Liver (tissue), 9 donors: ENCODE measurements around the gene SLMAP. TPM values are rescaled to one million over a fixed set of nuclear protein-coding genes. Genes with fewer than 3 reads are reported as not detected.

Experiments
- DNase-seq: peaks from one replicate; pipeline ENCODE4 v3.0.0-alpha.2; 2017; ENCODE audit warnings: low spot score
- H3K27ac ChIP-seq, 2 donors: one replicate each; pipeline ENCODE4 v1.7.0; 2013; ENCODE audit warnings: inconsistent platforms in 2 of 2, low read length in 2 of 2, control low read depth in 1 of 2, low read depth in 1 of 2, mild to moderate bottlenecking in 1 of 2
- H3K27me3 ChIP-seq, 4 donors: one replicate each; pipeline versions ENCODE4 v1.6.1 to v1.7.0; 2013; ENCODE audit warnings: low read length in 3 of 4, inconsistent platforms in 1 of 4, mild to moderate bottlenecking in 1 of 4, moderate library complexity in 1 of 4; ENCODE audit not compliant: control insufficient read depth in 4 of 4, insufficient read depth in 4 of 4
- H3K36me3 ChIP-seq, 4 donors: one replicate each; pipeline versions ENCODE4 v1.6.1 to v1.7.0; 2013; ENCODE audit warnings: low read length in 3 of 4, mild to moderate bottlenecking in 3 of 4, low read depth in 1 of 4, moderate library complexity in 1 of 4; ENCODE audit not compliant: control insufficient read depth in 4 of 4, insufficient read depth in 3 of 4
- H3K4me1 ChIP-seq, 4 donors: one replicate each; pipeline versions ENCODE4 v1.6.1 to v1.7.0; 2013; ENCODE audit warnings: low read length in 3 of 4, mild to moderate bottlenecking in 3 of 4, moderate library complexity in 1 of 4; ENCODE audit not compliant: control insufficient read depth in 4 of 4, insufficient read depth in 4 of 4
- H3K4me3 ChIP-seq, 3 donors: one replicate each; pipeline versions ENCODE4 v1.6.1 to v1.7.0; 2013; ENCODE audit warnings: low read length in 3 of 3, control low read depth in 1 of 3, low read depth in 1 of 3, mild to moderate bottlenecking in 1 of 3
- H3K9ac ChIP-seq, 2 donors: one replicate each; pipeline ENCODE4 v1.7.0; 2013; ENCODE audit warnings: low read length in 2 of 2, mild to moderate bottlenecking in 2 of 2, moderate library complexity in 2 of 2, control low read depth in 1 of 2, low read depth in 1 of 2
- H3K9me3 ChIP-seq, 4 donors: one replicate each; pipeline versions ENCODE4 v1.6.1 to v1.7.0; 2013; ENCODE audit warnings: low read length in 3 of 4; ENCODE audit not compliant: control insufficient read depth in 4 of 4
- CTCF ChIP-seq: fragments of 150-350 bp; IDR thresholded peaks from 2 replicates; pipeline ENCODE4 v1.5.1; 2017; ENCODE audit warnings: improper control_type of control experiment, low read depth, low read length; ENCODE audit not compliant: missing input control
- EGR1 ChIP-seq, 2 donors: IDR thresholded peaks; 2 replicates each; pipeline ENCODE4 v1.6.1; 2016 to 2018; ENCODE audit warnings: antibody characterized with exemption in 2 of 2, low read depth in 2 of 2
- FOXA1 ChIP-seq: IDR thresholded peaks from 2 replicates; pipeline ENCODE4 v1.6.1; 2016; ENCODE audit warnings: antibody characterized with exemption
- FOXA2 ChIP-seq: IDR thresholded peaks from 2 replicates; pipeline ENCODE4 v1.6.1; 2016; ENCODE audit warnings: antibody characterized with exemption
- GABPA ChIP-seq, 2 donors: IDR thresholded peaks in 1 of 2; conservative IDR thresholded peaks in 1 of 2; 2 replicates each; pipeline ENCODE4 v1.6.1; 2016; ENCODE audit warnings: antibody characterized with exemption in 2 of 2, mild to moderate bottlenecking in 1 of 2, moderate library complexity in 1 of 2
- HNF4A ChIP-seq, 2 donors: conservative IDR thresholded peaks; 2 replicates each; pipeline ENCODE4 v1.6.1; 2016; ENCODE audit warnings: antibody characterized with exemption in 2 of 2, mild to moderate bottlenecking in 2 of 2
- HNF4G ChIP-seq: IDR thresholded peaks from 2 replicates; pipeline ENCODE4 v1.6.1; 2016; ENCODE audit warnings: antibody characterized with exemption
- JUND ChIP-seq, 2 donors: IDR thresholded peaks; 2 replicates each; pipeline ENCODE4 v1.6.1; 2016; ENCODE audit warnings: antibody characterized with exemption in 2 of 2
- MAX ChIP-seq: IDR thresholded peaks from 2 replicates; pipeline ENCODE4 v1.6.1; 2016; ENCODE audit warnings: antibody characterized with exemption
- NR2F2 ChIP-seq: IDR thresholded peaks from 2 replicates; pipeline ENCODE4 v1.6.1; 2016; ENCODE audit warnings: antibody characterized with exemption
- RAD21 ChIP-seq, 2 donors: IDR thresholded peaks; 2 replicates each; pipeline ENCODE4 v1.6.1; 2016; ENCODE audit warnings: antibody characterized with exemption in 2 of 2, mild to moderate bottlenecking in 2 of 2
- REST ChIP-seq: IDR thresholded peaks from 2 replicates; pipeline ENCODE4 v1.6.1; 2016; ENCODE audit warnings: antibody characterized with exemption, mild to moderate bottlenecking
- RXRA ChIP-seq, 2 donors: IDR thresholded peaks; 2 replicates each; pipeline ENCODE4 v1.6.1; 2017 to 2018; ENCODE audit warnings: antibody characterized with exemption in 2 of 2, mild to moderate bottlenecking in 1 of 2
- SP1 ChIP-seq: IDR thresholded peaks from 2 replicates; pipeline ENCODE4 v1.6.1; 2018; ENCODE audit warnings: antibody characterized with exemption, mild to moderate bottlenecking
- TAF1 ChIP-seq: conservative IDR thresholded peaks from 2 replicates; pipeline ENCODE4 v1.6.1; 2016; ENCODE audit warnings: antibody characterized with exemption, mild to moderate bottlenecking
- YY1 ChIP-seq: IDR thresholded peaks from 2 replicates; pipeline ENCODE4 v1.6.1; 2016; ENCODE audit warnings: antibody characterized with exemption, mild to moderate bottlenecking
- WGBS: extraction: QIAGEN DNeasy Blood & Tissue Kit; methylation state at CpG from one replicate; pipeline ENCODE4 v1.1.7; 2013; 5-methylcytosine and 5-hydroxymethylcytosine counted together
- polyA plus RNA-seq, 2 donors: library from polyadenylated mRNA; stranded (reverse) in 1 of 2; unstranded in 1 of 2; fragments of 200-250 nt in 1 of 2; fragments of >200 nt in 1 of 2; fragmentation: Nextera tagmentation in 1 of 2; extraction: Ambion mirVana in 1 of 2; gene quantifications; one replicate each; pipeline versions ENCODE4 v1.2.1 to v1.2.3, GENCODE V29; 2013 to 2015
- total RNA-seq, 2 donors: library from RNA; depleted of rRNA; stranded (reverse); fragments of >200 nt; gene quantifications; one replicate each; pipeline ENCODE4 v1.2.3, GENCODE V29; 2014
- TF ChIP-seq, protein P1 (sequence below): IDR thresholded peaks from 2 replicates; pipeline ENCODE4 v1.6.1; 2016; ENCODE audit warnings: antibody characterized with exemption
- TF ChIP-seq, protein P2 (sequence below): IDR thresholded peaks from 2 replicates; pipeline ENCODE4 v1.6.1; 2016; ENCODE audit warnings: antibody characterized with exemption
- donor health status: healthy.
- donor health status: healthy.
- donor health status: healthy.
- donor health status: healthy.
- donor health status: healthy.

Gene SLMAP
- total and polyA plus RNA-seq, 4 donors = 10.2 to 37.8 (median 19.4) TPM

DNA sequence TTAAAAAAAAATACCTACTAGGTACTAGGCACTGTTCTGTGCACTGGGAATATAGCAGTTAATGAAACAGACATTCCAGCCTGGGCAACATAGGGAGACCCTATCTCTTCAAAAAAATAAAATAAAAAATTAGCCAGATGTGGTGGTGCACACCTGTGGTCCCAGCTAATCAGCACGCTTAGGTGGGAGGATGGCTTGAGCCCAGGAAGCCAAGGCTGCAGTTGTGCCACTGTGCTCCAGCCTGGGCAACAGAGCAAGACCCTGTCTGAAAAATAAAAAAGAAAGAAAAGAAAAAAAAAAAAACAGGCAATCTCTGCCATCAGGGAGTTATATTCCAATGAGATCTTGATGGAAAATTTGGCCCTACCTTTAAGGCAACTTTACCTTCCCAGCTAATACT, 137.0 kb downstream of the SLMAP start:
- Histone ChIP-seq H3K4me1 (no peaks in the 10 kb centered on the region), H3K36me3 (peaks cover 0 to 4% (median 1%) of the 10 kb centered on the region in 4 donors), H3K27ac (no peak overlapping the region), H3K4me3 (no peak overlapping the region), H3K9ac (no peak overlapping the region), H3K27me3 (no peaks in the 10 kb centered on the region), H3K9me3 (no peaks in the 10 kb centered on the region)
- 98% methylated on average over 1 of the region's 1 CpG for WGBS
- no peak for TF ChIP-seq RAD21 (IDR thresholded peaks at IDR 0.05)
- no peak for TF ChIP-seq NR2F2
- TF ChIP-seq SP1 = no peak
- no peak for TF ChIP-seq REST
- TF ChIP-seq CTCF = no peak
- no peak for TF ChIP-seq TAF1
- TF ChIP-seq FOXA2 = no peak
- no peak for TF ChIP-seq YY1
- TF ChIP-seq, protein P1, sequence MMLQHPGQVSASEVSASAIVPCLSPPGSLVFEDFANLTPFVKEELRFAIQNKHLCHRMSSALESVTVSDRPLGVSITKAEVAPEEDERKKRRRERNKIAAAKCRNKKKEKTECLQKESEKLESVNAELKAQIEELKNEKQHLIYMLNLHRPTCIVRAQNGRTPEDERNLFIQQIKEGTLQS = no peak
- no peak for TF ChIP-seq MAX
- no peak for TF ChIP-seq EGR1 (IDR thresholded peaks at IDR 0.05; ENCODE audit: low read depth in 2 of 2)
- TF ChIP-seq, protein P2, sequence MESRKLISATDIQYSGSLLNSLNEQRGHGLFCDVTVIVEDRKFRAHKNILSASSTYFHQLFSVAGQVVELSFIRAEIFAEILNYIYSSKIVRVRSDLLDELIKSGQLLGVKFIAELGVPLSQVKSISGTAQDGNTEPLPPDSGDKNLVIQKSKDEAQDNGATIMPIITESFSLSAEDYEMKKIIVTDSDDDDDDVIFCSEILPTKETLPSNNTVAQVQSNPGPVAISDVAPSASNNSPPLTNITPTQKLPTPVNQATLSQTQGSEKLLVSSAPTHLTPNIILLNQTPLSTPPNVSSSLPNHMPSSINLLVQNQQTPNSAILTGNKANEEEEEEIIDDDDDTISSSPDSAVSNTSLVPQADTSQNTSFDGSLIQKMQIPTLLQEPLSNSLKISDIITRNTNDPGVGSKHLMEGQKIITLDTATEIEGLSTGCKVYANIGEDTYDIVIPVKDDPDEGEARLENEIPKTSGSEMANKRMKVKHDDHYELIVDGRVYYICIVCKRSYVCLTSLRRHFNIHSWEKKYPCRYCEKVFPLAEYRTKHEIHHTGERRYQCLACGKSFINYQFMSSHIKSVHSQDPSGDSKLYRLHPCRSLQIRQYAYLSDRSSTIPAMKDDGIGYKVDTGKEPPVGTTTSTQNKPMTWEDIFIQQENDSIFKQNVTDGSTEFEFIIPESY = no peak
- no peak for TF ChIP-seq GABPA (IDR thresholded peaks at IDR 0.05 in 1 of 2, conservative IDR thresholded peaks at IDR 0.05 in 1 of 2)
- DNase-seq = no peak

- H3K9me3 ChIP-seq = no peaks in the 10 kb centered on the region
- TF ChIP-seq, protein P2 = no peak
- TF ChIP-seq JUND (IDR thresholded peaks at IDR 0.05) = no peak
- no peak for TF ChIP-seq YY1
- no peak for TF ChIP-seq HNF4A (conservative IDR thresholded peaks at IDR 0.05)
- no peak for TF ChIP-seq HNF4G
- TF ChIP-seq FOXA1 = no peak
- TF ChIP-seq GABPA (IDR thresholded peaks at IDR 0.05 in 1 of 2, conservative IDR thresholded peaks at IDR 0.05 in 1 of 2) = no peak
- TF ChIP-seq EGR1 (IDR thresholded peaks at IDR 0.05; ENCODE audit: low read depth in 2 of 2) = no peak
- TF ChIP-seq FOXA2 = no peak
- no peak for TF ChIP-seq REST
- TF ChIP-seq MAX = no peak
- TF ChIP-seq RXRA (IDR thresholded peaks at IDR 0.05) = no peak
- no peak for TF ChIP-seq SP1
- TF ChIP-seq TAF1 = no peak
- no peaks in the 10 kb centered on the region for H3K27me3 ChIP-seq
- 94% methylated on average over 3 of the region's 3 CpGs for WGBS
- H3K9ac ChIP-seq = no peak overlapping the region
- H3K27ac ChIP-seq = no peak overlapping the region
- H3K36me3 ChIP-seq = peaks cover 0 to 5% (median 2%) of the 10 kb centered on the region in 4 donors
- no peak for DNase-seq
- H3K4me1 ChIP-seq = no peaks in the 10 kb centered on the region
- H3K4me3 ChIP-seq = no peak overlapping the region
Measured at GRCh38 chr3:57893668-57894067, 137.6 kb downstream of the SLMAP start.
